Frontal cortex (tissue), 4 donors: ENCODE data around the gene PDZD8. TPM values are rescaled to one million over a fixed set of nuclear protein-coding genes. Genes with fewer than 3 reads are reported as not detected.
"Not testable (repeated sequence)": the region's sequence is repeated elsewhere in the genome, so short reads cannot be mapped to it uniquely, and the experiment has no call there.

Source experiments
- DNase-seq, 2 donors: peaks; one replicate each; pipeline ENCODE4 v3.0.0; 2012; ENCODE audit warnings: low spot score in 2 of 2
- FAIRE-seq: peaks from 2 replicates; lab custom pipeline; 2012; peaks lifted over from hg19 to GRCh38; lab: Jason Lieb, UNC
- total RNA-seq: library from RNA; depleted of rRNA; stranded (reverse); fragments of >200 nt; gene quantifications from one replicate; pipeline ENCODE4 v1.2.3, GENCODE V29; 2014
- donor health status: control.
- donor health status: control.
- donor health status: control.

Gene PDZD8
- total RNA-seq, 1 donor from 2014 or later = 22.0 TPM

GRCh38 chr10:117239721-117240620 is 135.3 kb downstream of the PDZD8 start:
- FAIRE-seq (no peak), DNase-seq (no peak)

GRCh38 chr10:117239051-117239450 is 136.2 kb downstream of the PDZD8 start:
- no peak for FAIRE-seq
- DNase-seq = no peak

- DNase-seq (no peak), FAIRE-seq (no peak)
Observed at GRCh38 chr10:117237401-117237991, 137.7 kb downstream of the PDZD8 start.

- not testable (repeated sequence) for DNase-seq, FAIRE-seq
Observed at GRCh38 chr10:117230107-117230506, 145.1 kb downstream of the PDZD8 start.

GRCh38 chr10:117228210-117228609 is 147.0 kb downstream of the PDZD8 start:
- FAIRE-seq (no peak), DNase-seq (no peak)

Other genes with a start within 250 kb of the PDZD8 start
- 1.2 TPM for gene VAX1, start 237.2 kb downstream of the PDZD8 start, total RNA-seq
- gene KCNK18, start 178.0 kb downstream of the PDZD8 start, total RNA-seq = not detected
- under 0.01 TPM for gene SLC18A2, start 134.3 kb downstream of the PDZD8 start, total RNA-seq
- gene EMX2, start 167.3 kb upstream of the PDZD8 start, total RNA-seq = 2.0 TPM